Mesodermal cell (in vitro differentiated cells): ENCODE results near the gene ARL4C.

ENCODE experiments used
- H3K27ac ChIP-seq: 2 replicates; pipeline ENCODE4 v1.7.0; 2013; ENCODE audit warnings: mild to moderate bottlenecking, low read depth, low read length, moderate library complexity; ENCODE audit not compliant: severe bottlenecking
- H3K36me3 ChIP-seq: 2 replicates; pipeline ENCODE4 v1.7.1; 2013; ENCODE audit warnings: mild to moderate bottlenecking, low read length, moderate library complexity; ENCODE audit not compliant: control insufficient read depth, insufficient read depth
- H3K4me1 ChIP-seq: one replicate; pipeline ENCODE4 v1.7.1; 2013; ENCODE audit warnings: mild to moderate bottlenecking, low read length; ENCODE audit not compliant: insufficient read depth, control insufficient read depth, poor library complexity, severe bottlenecking
- H3K4me3 ChIP-seq: 2 replicates; pipeline ENCODE4 v1.7.0; 2013; ENCODE audit warnings: low read length, control low read depth, mild to moderate bottlenecking; ENCODE audit not compliant: insufficient read depth, poor library complexity, severe bottlenecking; ENCODE audit errors: extremely low read depth
- H3K9me3 ChIP-seq: 2 replicates; pipeline ENCODE4 v1.7.1; 2013; ENCODE audit warnings: mild to moderate bottlenecking, low read length, moderate library complexity; ENCODE audit not compliant: control insufficient read depth
- WGBS, 2 experiments: methylation state at CpG; one replicate each; pipeline ENCODE4 v1.1.5; 2013; ENCODE audit warnings: missing lambda C conversion rate in 2 of 2; ENCODE audit not compliant: insufficient coverage in 2 of 2; 5-methylcytosine and 5-hydroxymethylcytosine counted together

ARL4C gene

DNA sequence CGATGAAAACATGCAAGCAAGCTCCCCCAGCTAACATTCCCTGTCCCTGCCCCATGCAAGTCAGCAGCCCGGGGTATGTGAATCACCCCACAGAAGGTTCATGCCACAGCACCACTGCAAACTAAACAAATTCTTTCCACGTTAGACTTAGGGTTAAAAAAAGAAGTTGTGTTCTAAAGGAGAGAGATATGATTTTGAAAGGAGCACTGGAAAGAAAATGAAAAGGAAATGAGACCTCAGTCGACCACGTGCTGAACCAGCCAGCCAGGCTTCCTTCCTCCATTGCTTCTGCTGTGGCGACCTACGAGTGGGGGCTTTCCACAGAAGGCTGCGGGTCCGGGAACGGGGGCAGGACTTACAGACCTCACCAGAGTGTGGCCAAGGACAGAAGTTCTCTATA lies 52.0 kb downstream of the ARL4C start:
- no peak overlapping the region for H3K4me3 ChIP-seq
- peaks cover 41% of the 10 kb centered on the region for H3K4me1 ChIP-seq
- WGBS, 2 experiments: 89 to 97% methylated on average over 4 to 8 of the region's 10 CpGs
- H3K27ac ChIP-seq: peak overlapping the region; percentile 49
- H3K36me3 ChIP-seq: no peaks in the 10 kb centered on the region
- H3K9me3 ChIP-seq: no peaks in the 10 kb centered on the region

- H3K36me3 ChIP-seq: no peaks in the 10 kb centered on the region
- H3K4me1 ChIP-seq: peaks cover 38% of the 10 kb centered on the region
- no peak overlapping the region for H3K27ac ChIP-seq
- no peaks in the 10 kb centered on the region for H3K9me3 ChIP-seq
- WGBS, 2 experiments: 94 to 98% methylated on average over 4 of the region's 4 CpGs
- H3K4me3 ChIP-seq: no peak overlapping the region
Observed at GRCh38 chr2:234444242-234444730, 52.6 kb downstream of the ARL4C start.
